Neural cell (in vitro differentiated cells): ENCODE results near the gene PSMB8. TPM values are rescaled to one million over a fixed set of nuclear protein-coding genes. Genes with fewer than 3 reads are reported as not detected.

Source experiments
- H2AFZ ChIP-seq: fragments of 200-600, 300-800 bp; sonication (generic), shearing (Covaris generic); 2 replicates; pipeline ENCODE4 v1.6.0; 2014; ENCODE audit warnings: low read depth, mild to moderate bottlenecking, antibody characterized with exemption, low read length, moderate library complexity
- H3F3A ChIP-seq: fragments of 200-600 bp; shearing (Covaris generic); 2 replicates; pipeline ENCODE4 v1.6.1; 2016; ENCODE audit warnings: mild to moderate bottlenecking, moderate library complexity, mixed read lengths, antibody characterized with exemption, low read length; ENCODE audit not compliant: insufficient read depth, poor library complexity, severe bottlenecking
- H3K27ac ChIP-seq: fragments of 200-600, 300-800 bp; sonication (generic), shearing (Covaris generic); 2 replicates; pipeline ENCODE4 v1.5.1; 2014; ENCODE audit warnings: mild to moderate bottlenecking, low read length, moderate library complexity
- H3K27me3 ChIP-seq: fragments of 300-800, 200-600 bp; sonication (generic), shearing (Covaris generic); 2 replicates; pipeline ENCODE4 v1.6.0; 2014; ENCODE audit warnings: mild to moderate bottlenecking, low read depth, low read length, moderate library complexity; ENCODE audit not compliant: insufficient read depth
- H3K36me3 ChIP-seq: fragments of 300-800, 200-600 bp; sonication (generic), shearing (Covaris generic); 2 replicates; pipeline ENCODE4 v1.5.1; 2014; ENCODE audit warnings: mild to moderate bottlenecking, antibody characterized with exemption, low read length, moderate library complexity; ENCODE audit not compliant: insufficient read depth
- H3K4me2 ChIP-seq: fragments of 300-800, 200-600 bp; sonication (generic), shearing (Covaris generic); 2 replicates; pipeline ENCODE4 v1.6.0; 2014; ENCODE audit warnings: mild to moderate bottlenecking, low read length
- H3K4me3 ChIP-seq: fragments of 300-800, 200-600 bp; sonication (generic), shearing (Covaris generic); 2 replicates; pipeline ENCODE4 v1.5.1; 2014; ENCODE audit warnings: mild to moderate bottlenecking, low read length, moderate library complexity
- H3K79me2 ChIP-seq: fragments of 200-600 bp; shearing (Covaris generic); replicated peaks from 2 replicates; pipeline ENCODE4 v1.6.0; 2014; ENCODE audit warnings: mild to moderate bottlenecking, low read length, moderate library complexity; ENCODE audit not compliant: insufficient read depth
- H3K9ac ChIP-seq: fragments of 300-800, 200-600 bp; sonication (generic), shearing (Covaris generic); 2 replicates; pipeline ENCODE4 v1.6.1; 2016; ENCODE audit warnings: mild to moderate bottlenecking, low read length, mixed read lengths
- H3K9me2 ChIP-seq: fragments of 200-600 bp; shearing (Covaris generic); 2 replicates; pipeline ENCODE4 v1.6.1; 2016; ENCODE audit warnings: mild to moderate bottlenecking, low read length, mixed read lengths; ENCODE audit not compliant: insufficient read depth
- H3K9me3 ChIP-seq: fragments of 200-600, 300-800 bp; sonication (generic), shearing (Covaris generic); 2 replicates; pipeline ENCODE4 v1.6.1; 2016; ENCODE audit warnings: mild to moderate bottlenecking, mixed run types, low read length, moderate library complexity, mixed read lengths
- H4K20me1 ChIP-seq: fragments of 200-600 bp; shearing (Covaris generic); 2 replicates; pipeline ENCODE4 v1.6.1; 2016; ENCODE audit warnings: mild to moderate bottlenecking, mixed run types; ENCODE audit not compliant: insufficient read depth
- CTCF ChIP-seq: fragments of 450-650 bp; IDR thresholded peaks from 2 replicates; pipeline ENCODE4 v1.5.1; 2014; ENCODE audit warnings: antibody characterized with exemption, mild to moderate bottlenecking, moderate library complexity; ENCODE audit not compliant: poor library complexity, severe bottlenecking
- EP300 ChIP-seq: fragments of 450-650 bp; conservative IDR thresholded peaks from 2 replicates; pipeline ENCODE4 v1.6.1; 2014; ENCODE audit warnings: antibody characterized with exemption, mild to moderate bottlenecking, moderate library complexity; ENCODE audit not compliant: poor library complexity, severe bottlenecking
- EZH2 ChIP-seq: fragments of 200-600, 300-800 bp; shearing (Covaris generic), sonication (generic); IDR thresholded peaks from 2 replicates; pipeline ENCODE4 v1.6.1; 2014; ENCODE audit warnings: antibody characterized with exemption, low read length, borderline replicate concordance, mild to moderate bottlenecking; ENCODE audit not compliant: insufficient read depth, poor library complexity, severe bottlenecking
- MXI1 ChIP-seq: fragments of 450-650 bp; conservative IDR thresholded peaks from 2 replicates; pipeline ENCODE4 v1.6.1; 2014; ENCODE audit warnings: antibody characterized with exemption, mild to moderate bottlenecking; ENCODE audit not compliant: poor library complexity, severe bottlenecking
- POLR2AphosphoS5 ChIP-seq: IDR thresholded peaks from 2 replicates; pipeline ENCODE4 v1.6.1; 2012
- RAD21 ChIP-seq: fragments of 450-650 bp; conservative IDR thresholded peaks from 2 replicates; pipeline ENCODE4 v1.6.1; 2014; ENCODE audit warnings: antibody characterized with exemption, mild to moderate bottlenecking, moderate library complexity
- REST ChIP-seq: IDR thresholded peaks from 2 replicates; pipeline ENCODE4 v1.6.1; 2012; ENCODE audit warnings: borderline replicate concordance
- SMC3 ChIP-seq: fragments of 450-650 bp; conservative IDR thresholded peaks from 2 replicates; pipeline ENCODE4 v1.6.1; 2014; ENCODE audit warnings: antibody characterized with exemption, mild to moderate bottlenecking, moderate library complexity; ENCODE audit not compliant: poor library complexity
- TAF1 ChIP-seq: IDR thresholded peaks from 2 replicates; pipeline ENCODE4 v1.6.1; 2012; ENCODE audit warnings: low read depth
- polyA plus RNA-seq: library from polyadenylated mRNA; depleted of rRNA; stranded (reverse); fragments of >200 nt; gene quantifications from 2 replicates; pipeline ENCODE4 v1.2.3, GENCODE V29; 2014

The PSMB8 gene
- polyA plus RNA-seq, 1 donor from 2014 or later: not detected

- Histone ChIP-seq H3K79me2 (no peaks in the 10 kb centered on the region), H3K4me2 (no peak overlapping the region), H3K9me3 (no peaks in the 10 kb centered on the region), H2AFZ (no peak overlapping the region), H3K9me2 (no peaks in the 10 kb centered on the region), H4K20me1 (no peaks in the 10 kb centered on the region), H3K4me3 (no peak overlapping the region), H3K36me3 (no peaks in the 10 kb centered on the region), H3F3A (no peaks in the 10 kb centered on the region), H3K27ac (no peak overlapping the region), H3K9ac (no peak overlapping the region), H3K27me3 (peaks cover 14% of the 10 kb centered on the region)
- TF ChIP-seq REST (no peak), CTCF (no peak), RAD21 (no peak), POLR2AphosphoS5 (no peak), TAF1 (no peak), EP300 (no peak)
Observed at GRCh38 chr6:32860674-32861073, 16.8 kb upstream of the PSMB8 start.

- Histone ChIP-seq H3K9me2 (no peaks in the 10 kb centered on the region), H3K9me3 (no peaks in the 10 kb centered on the region), H2AFZ (no peak overlapping the region), H3K36me3 (no peaks in the 10 kb centered on the region), H3K27me3 (peaks cover 39% of the 10 kb centered on the region), H3K4me2 (no peak overlapping the region), H3K9ac (no peak overlapping the region), H3K27ac (no peak overlapping the region), H3K79me2 (no peaks in the 10 kb centered on the region), H4K20me1 (no peaks in the 10 kb centered on the region), H3F3A (no peaks in the 10 kb centered on the region), H3K4me3 (no peak overlapping the region)
- TF ChIP-seq EZH2 (no peak), MXI1 (no peak), CTCF (no peak), TAF1 (no peak), SMC3 (no peak), POLR2AphosphoS5 (no peak), EP300 (no peak), REST (no peak), RAD21 (no peak)
Observed at GRCh38 chr6:32858194-32858593, 14.3 kb upstream of the PSMB8 start.
